ENCODE measurements around the gene BRMS1.

- no peak for TF ChIP-seq CTCF (IDR thresholded peaks at IDR 0.05; ENCODE audit: low read length)
- no peak for TF ChIP-seq EZH2 (IDR thresholded peaks at IDR 0.05; ENCODE audit: borderline replicate concordance, low read length)
Measured at GRCh38 chr11:66369073-66369894, 24.4 kb upstream of the BRMS1 start.
